SK-N-MC (cell line): ENCODE data around the gene RPEL1.

Experiments
- EZH2 ChIP-seq: fragments of 200-600 bp; sonication (generic); IDR thresholded peaks from one replicate; pipeline ENCODE4 v1.6.1; 2017; ENCODE audit warnings: antibody characterized with exemption
- POLR2AphosphoS5 ChIP-seq: IDR thresholded peaks from 2 replicates; pipeline ENCODE4 v1.6.1; 2012; ENCODE audit warnings: mild to moderate bottlenecking, low read depth, low read length, borderline replicate concordance

DNA sequence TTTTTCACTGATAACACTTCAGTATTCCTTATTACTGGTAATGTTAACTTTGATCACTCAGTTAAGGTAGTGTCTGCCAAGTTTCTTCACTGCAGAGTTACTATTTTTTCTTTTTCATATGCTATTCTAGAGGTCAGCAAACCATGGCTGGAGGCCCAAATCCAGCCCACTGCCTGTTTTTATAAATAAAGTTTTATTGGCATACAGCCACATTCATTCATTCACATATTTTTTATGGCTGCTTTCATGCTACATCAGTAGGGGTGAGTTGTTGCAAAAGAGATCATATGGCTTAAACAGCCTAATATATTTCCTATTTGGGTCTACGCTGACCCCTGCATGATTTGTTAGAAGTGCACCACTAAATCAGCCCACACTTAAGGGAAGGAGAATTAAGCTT, 10.9 kb downstream of the RPEL1 start:
- TF ChIP-seq EZH2: no peak
- no peak for TF ChIP-seq POLR2AphosphoS5
